ENCODE measurements around the gene NOS1AP. TPM values are rescaled to one million over a fixed set of nuclear protein-coding genes. Genes with fewer than 3 reads are reported as not detected.

NOS1AP gene
- polyA plus RNA-seq, 3 donors, result 0.12 TPM; not detected in 2

GRCh38 chr1:162023181-162023546 lies 46.3 kb upstream of the NOS1AP start:
- H3K9ac ChIP-seq (ENCODE audit: insufficient read depth, low read length, poor library complexity, severe bottlenecking), result peak overlapping the region; percentile 55
- no peaks in the 10 kb centered on the region for H3K79me2 ChIP-seq (ENCODE audit: insufficient read depth, low read length)
- H3K4me3 ChIP-seq (replicated peaks in 1 of 3; ENCODE audit: low read depth in 2 of 3, low read length in 3 of 3), result peak overlapping the region; percentile 55 to 85 (median 74)
- intact Hi-C loops (cut with micrococcal nuclease), result no loop called here
- peaks cover 27% of the 10 kb centered on the region for H3K4me1 Mint-ChIP-seq
- H3K27ac ChIP-seq (ENCODE audit: low read depth in 1 of 2, low read length in 2 of 2), result no peak overlapping the region
- H3K27ac Mint-ChIP-seq, result peak overlapping the region in 4 of 7 donors; percentile 51 to 70 (median 60)
- peak overlapping the region; percentile 97 for H2AFZ ChIP-seq (ENCODE audit: insufficient read depth, low read depth, low read length, poor library complexity, severe bottlenecking)
- peaks cover 3 to 12% of the 10 kb centered on the region in 2 donors for H3K36me3 Mint-ChIP-seq
- 56% methylated on average over 20 of the region's 20 CpGs for WGBS (ENCODE audit: insufficient coverage)
- DNase-seq, result no peak
- no peaks in the 10 kb centered on the region for H4K20me1 ChIP-seq (ENCODE audit: insufficient read depth, low read length)
- H3K9me3 Mint-ChIP-seq, result peaks cover 6 to 12% (median 9%) of the 10 kb centered on the region in 7 donors
- H3K4me3 Mint-ChIP-seq, result peak overlapping the region; percentile 86 to 94
- H3K27me3 Mint-ChIP-seq (ENCODE audit: low read depth in 3 of 3), result peaks cover 33 to 59% (median 36%) of the 10 kb centered on the region in 3 donors
- peaks cover 13 to 21% of the 10 kb centered on the region in 2 donors for H3K4me1 ChIP-seq (ENCODE audit: control insufficient read depth in 1 of 2, insufficient read depth in 2 of 2, low read length in 2 of 2)
- TF ChIP-seq, protein P1, sequence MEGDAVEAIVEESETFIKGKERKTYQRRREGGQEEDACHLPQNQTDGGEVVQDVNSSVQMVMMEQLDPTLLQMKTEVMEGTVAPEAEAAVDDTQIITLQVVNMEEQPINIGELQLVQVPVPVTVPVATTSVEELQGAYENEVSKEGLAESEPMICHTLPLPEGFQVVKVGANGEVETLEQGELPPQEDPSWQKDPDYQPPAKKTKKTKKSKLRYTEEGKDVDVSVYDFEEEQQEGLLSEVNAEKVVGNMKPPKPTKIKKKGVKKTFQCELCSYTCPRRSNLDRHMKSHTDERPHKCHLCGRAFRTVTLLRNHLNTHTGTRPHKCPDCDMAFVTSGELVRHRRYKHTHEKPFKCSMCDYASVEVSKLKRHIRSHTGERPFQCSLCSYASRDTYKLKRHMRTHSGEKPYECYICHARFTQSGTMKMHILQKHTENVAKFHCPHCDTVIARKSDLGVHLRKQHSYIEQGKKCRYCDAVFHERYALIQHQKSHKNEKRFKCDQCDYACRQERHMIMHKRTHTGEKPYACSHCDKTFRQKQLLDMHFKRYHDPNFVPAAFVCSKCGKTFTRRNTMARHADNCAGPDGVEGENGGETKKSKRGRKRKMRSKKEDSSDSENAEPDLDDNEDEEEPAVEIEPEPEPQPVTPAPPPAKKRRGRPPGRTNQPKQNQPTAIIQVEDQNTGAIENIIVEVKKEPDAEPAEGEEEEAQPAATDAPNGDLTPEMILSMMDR (IDR thresholded peaks at IDR 0.05), result no peak
- no peaks in the 10 kb centered on the region for H3K36me3 ChIP-seq (replicated peaks in 1 of 2; ENCODE audit: control insufficient read depth in 1 of 2, insufficient read depth in 2 of 2, low read length in 2 of 2)
- peaks cover 6 to 40% of the 10 kb centered on the region in 2 donors for H3K27me3 ChIP-seq (ENCODE audit: control insufficient read depth in 2 of 2, insufficient read depth in 2 of 2, low read length in 2 of 2)
- peaks cover 0 to 4% of the 10 kb centered on the region in 2 donors for H3K9me3 ChIP-seq (replicated peaks in 1 of 2; ENCODE audit: control insufficient read depth in 1 of 2, insufficient read depth in 1 of 2, low read length in 2 of 2)
- H3K4me2 ChIP-seq (replicated peaks; ENCODE audit: extremely low read depth, low read length, poor library complexity, severe bottlenecking), result peak overlapping the region; percentile 94

- H3K9ac ChIP-seq (ENCODE audit: insufficient read depth, low read length, poor library complexity, severe bottlenecking), result peak within 1 kb of the TSS; percentile 55
- Mint-ChIP-seq H3K27ac (peak within 1 kb of the TSS in 5 of 7 donors; percentile 58 to 81 (median 68)), H3K9me3 (peaks cover 7 to 16% (median 9%) of the 10 kb centered on the region in 7 donors), H3K4me1 (peaks cover 34% of the 10 kb centered on the region), H3K4me3 (peak within 1 kb of the TSS; percentile 86 to 94), H3K27me3 (ENCODE audit: low read depth in 3 of 3) (peaks cover 33 to 59% (median 37%) of the 10 kb centered on the region in 3 donors), H3K36me3 (peaks cover 3 to 12% of the 10 kb centered on the region in 2 donors)
- TF ChIP-seq, protein P1 (IDR thresholded peaks at IDR 0.05), result no peak
- H3K36me3 ChIP-seq (replicated peaks in 1 of 2; ENCODE audit: control insufficient read depth in 1 of 2, insufficient read depth in 2 of 2, low read length in 2 of 2), result no peaks in the 10 kb centered on the region
- H3K4me3 ChIP-seq (replicated peaks in 1 of 3; ENCODE audit: low read depth in 2 of 3, low read length in 3 of 3), result peak within 1 kb of the TSS; percentile 55 to 85 (median 74)
- WGBS (ENCODE audit: insufficient coverage), result under 1% methylated on average over 71 of the region's 85 CpGs
- intact Hi-C loops (cut with micrococcal nuclease), result no loop called here
- peak within 1 kb of the TSS; percentile 97 for H2AFZ ChIP-seq (ENCODE audit: insufficient read depth, low read depth, low read length, poor library complexity, severe bottlenecking)
- H3K27me3 ChIP-seq (ENCODE audit: control insufficient read depth in 2 of 2, insufficient read depth in 2 of 2, low read length in 2 of 2), result peaks cover 6 to 40% of the 10 kb centered on the region in 2 donors
- H3K79me2 ChIP-seq (ENCODE audit: insufficient read depth, low read length), result no peaks in the 10 kb centered on the region
- H3K27ac ChIP-seq (ENCODE audit: low read depth in 1 of 2, low read length in 2 of 2), result no peak within 1 kb of the TSS
- H3K9me3 ChIP-seq (replicated peaks in 1 of 2; ENCODE audit: control insufficient read depth in 1 of 2, insufficient read depth in 1 of 2, low read length in 2 of 2), result peaks cover 0 to 4% of the 10 kb centered on the region in 2 donors
- DNase-seq, result peak; percentile 54 to 64 (median 57)
- peaks cover 19 to 28% of the 10 kb centered on the region in 2 donors for H3K4me1 ChIP-seq (ENCODE audit: control insufficient read depth in 1 of 2, insufficient read depth in 2 of 2, low read length in 2 of 2)
- H3K4me2 ChIP-seq (replicated peaks; ENCODE audit: extremely low read depth, low read length, poor library complexity, severe bottlenecking), result peak within 1 kb of the TSS; percentile 94
- H4K20me1 ChIP-seq (ENCODE audit: insufficient read depth, low read length), result no peaks in the 10 kb centered on the region
Observed at GRCh38 chr1:162023547-162024501, 45.7 kb upstream of the NOS1AP start, which contains the start of gene OLFML2B. Gene OLFML2B, minus strand, starts transcription at chr1:162023869. Its CDS starts 439 bp downstream, at chr1:162023430.
